H9 (cell line): ENCODE results near the gene OLFM1. TPM values are rescaled to one million over a fixed set of nuclear protein-coding genes. Genes with fewer than 3 reads are reported as not detected.
"Not testable (repeated sequence)": the region's sequence is repeated elsewhere in the genome, so short reads cannot be mapped to it uniquely, and the experiment has no call there.

Source experiments
- DNase-seq: peaks from one replicate; pipeline ENCODE4 v3.0.0-alpha.2; 2017
- H2AFZ ChIP-seq: one replicate; pipeline ENCODE4 v1.6.1; 2013; ENCODE audit warnings: mild to moderate bottlenecking, low read length, control low read depth, moderate library complexity
- H2AK5ac ChIP-seq: 2 replicates; pipeline ENCODE4 v1.6.1; 2013; ENCODE audit warnings: low read length, control low read depth, mixed read lengths; ENCODE audit not compliant: insufficient read length
- H2BK120ac ChIP-seq: one replicate; pipeline ENCODE4 v1.6.1; 2013; ENCODE audit warnings: low read depth, mild to moderate bottlenecking, low read length, control low read depth, inconsistent platforms; ENCODE audit not compliant: poor library complexity, severe bottlenecking
- H2BK12ac ChIP-seq: 2 replicates; pipeline ENCODE4 v1.6.1; 2013; ENCODE audit warnings: low read length, control low read depth, mixed read lengths, low read depth; ENCODE audit not compliant: insufficient read length
- H2BK15ac ChIP-seq: 2 replicates; pipeline ENCODE4 v1.6.1; 2013; ENCODE audit warnings: low read depth, low read length, control low read depth
- H2BK20ac ChIP-seq: one replicate; pipeline ENCODE4 v1.6.1; 2013; ENCODE audit warnings: low read depth, mild to moderate bottlenecking, low read length, control low read depth, inconsistent platforms; ENCODE audit not compliant: poor library complexity, severe bottlenecking
- H2BK5ac ChIP-seq: 2 replicates; pipeline ENCODE4 v1.6.1; 2013; ENCODE audit warnings: low read length, control low read depth, mixed read lengths; ENCODE audit not compliant: insufficient read length
- H3K14ac ChIP-seq: 2 replicates; pipeline ENCODE4 v1.6.1; 2013; ENCODE audit warnings: low read length, control low read depth; ENCODE audit not compliant: insufficient read depth
- H3K18ac ChIP-seq: 2 replicates; pipeline ENCODE4 v1.6.1; 2013; ENCODE audit warnings: low read depth, mild to moderate bottlenecking, mixed read lengths, low read length, control low read depth; ENCODE audit not compliant: insufficient read length
- H3K23ac ChIP-seq: 2 replicates; pipeline ENCODE4 v1.6.1; 2013; ENCODE audit warnings: low read length, control low read depth, mixed read lengths, low read depth; ENCODE audit not compliant: insufficient read length
- H3K23me2 ChIP-seq: 2 replicates; pipeline ENCODE4 v1.6.1; 2013; ENCODE audit warnings: low read depth, mild to moderate bottlenecking, mixed read lengths, low read length, control low read depth; ENCODE audit not compliant: insufficient read length, poor library complexity, severe bottlenecking
- H3K27ac ChIP-seq: 2 replicates; pipeline ENCODE4 v1.5.1; 2013; ENCODE audit warnings: low read length, control low read depth, mixed read lengths, low read depth; ENCODE audit not compliant: insufficient read length
- H3K27me3 ChIP-seq: 2 replicates; pipeline ENCODE4 v1.6.1; 2013; ENCODE audit warnings: low read length, control low read depth, inconsistent platforms; ENCODE audit not compliant: insufficient read depth
- H3K4ac ChIP-seq: 2 replicates; pipeline ENCODE4 v1.6.1; 2013; ENCODE audit warnings: low read depth, mild to moderate bottlenecking, control low read depth, inconsistent platforms, low read length, moderate library complexity
- H3K4me1 ChIP-seq: 2 replicates; pipeline ENCODE4 v1.6.1; 2013; ENCODE audit warnings: low read length, control low read depth, inconsistent platforms; ENCODE audit not compliant: insufficient read depth
- H3K4me2 ChIP-seq: 2 replicates; pipeline ENCODE4 v1.6.1; 2013; ENCODE audit warnings: low read length, control low read depth, mixed read lengths; ENCODE audit not compliant: insufficient read length, insufficient read depth
- H3K56ac ChIP-seq: 2 replicates; pipeline ENCODE4 v1.6.1; 2013; ENCODE audit warnings: low read depth, mild to moderate bottlenecking, mixed read lengths, low read length, control low read depth; ENCODE audit not compliant: insufficient read length
- H3K79me1 ChIP-seq: 2 replicates; pipeline ENCODE4 v1.6.1; 2013; ENCODE audit warnings: low read depth, mild to moderate bottlenecking, moderate library complexity, low read length, control low read depth, inconsistent platforms; ENCODE audit not compliant: insufficient read depth, poor library complexity, severe bottlenecking
- H3K79me2 ChIP-seq: 2 replicates; pipeline ENCODE4 v1.6.1; 2013; ENCODE audit warnings: low read length, control low read depth, inconsistent platforms; ENCODE audit not compliant: insufficient read depth
- H3K9ac ChIP-seq: 2 replicates; pipeline ENCODE4 v1.6.1; 2013; ENCODE audit warnings: low read length, control low read depth, mixed read lengths; ENCODE audit not compliant: insufficient read length; ENCODE audit errors: extremely low read depth
- H3K9me3 ChIP-seq: one replicate; pipeline ENCODE4 v1.6.1; 2013; ENCODE audit warnings: low read depth, low read length, inconsistent platforms; ENCODE audit not compliant: control insufficient read depth
- H3T11ph ChIP-seq: one replicate; pipeline ENCODE4 v1.6.1; 2013; ENCODE audit warnings: mild to moderate bottlenecking, low read length, control low read depth, inconsistent platforms
- H4K20me1 ChIP-seq: one replicate; pipeline ENCODE4 v1.6.1; 2013; ENCODE audit not compliant: control insufficient read depth, insufficient read length, insufficient read depth
- H4K5ac ChIP-seq: 2 replicates; pipeline ENCODE4 v1.6.1; 2013; ENCODE audit warnings: low read depth, mild to moderate bottlenecking, mixed read lengths, low read length, control low read depth; ENCODE audit not compliant: insufficient read length
- H4K8ac ChIP-seq: replicated peaks from 2 replicates; pipeline ENCODE4 v1.6.1; 2013; ENCODE audit warnings: low read length, control low read depth, mixed read lengths, low read depth; ENCODE audit not compliant: insufficient read length
- H4K91ac ChIP-seq: 2 replicates; pipeline ENCODE4 v1.6.1; 2013; ENCODE audit warnings: low read depth, mild to moderate bottlenecking, moderate library complexity, mixed read lengths, low read length, control low read depth; ENCODE audit not compliant: insufficient read length
- H3K27ac Mint-ChIP-seq, 3 experiments: 2 replicates in 2 of 3; 3 replicates in 1 of 3; pipeline ENCODE4 v1.8.0; 2020 to 2021; ENCODE audit warnings: mixed read lengths in 3 of 3, mild to moderate bottlenecking in 1 of 3, moderate library complexity in 1 of 3
- H3K27me3 Mint-ChIP-seq: 2 replicates; pipeline ENCODE4 v1.8.0; 2021; ENCODE audit warnings: low read depth, mild to moderate bottlenecking, moderate library complexity, mixed read lengths
- H3K36me3 Mint-ChIP-seq, 3 experiments: 2 replicates in 2 of 3; 3 replicates in 1 of 3; pipeline ENCODE4 v1.8.0; 2020 to 2021; ENCODE audit warnings: low read depth in 3 of 3, mixed read lengths in 3 of 3; ENCODE audit not compliant: insufficient read depth in 1 of 3
- H3K4me1 Mint-ChIP-seq, 2 experiments: 2 replicates each; pipeline ENCODE4 v1.8.0; 2020; ENCODE audit warnings: mixed read lengths in 2 of 2
- H3K4me3 Mint-ChIP-seq, 2 experiments: 2 replicates in 1 of 2; 3 replicates in 1 of 2; pipeline ENCODE4 v1.8.0; 2020 to 2021; ENCODE audit warnings: mild to moderate bottlenecking in 2 of 2, mixed read lengths in 2 of 2, moderate library complexity in 1 of 2
- H3K9me3 Mint-ChIP-seq, 2 experiments: 2 replicates in 1 of 2; 3 replicates in 1 of 2; pipeline ENCODE4 v1.8.0; 2020; ENCODE audit warnings: mild to moderate bottlenecking in 2 of 2, mixed read lengths in 2 of 2, moderate library complexity in 1 of 2
- CTCF ChIP-seq: fragments of 200-600 bp; sonication (generic); conservative IDR thresholded peaks from 3 replicates; pipeline ENCODE4 v1.8.0; 2021; ENCODE audit warnings: antibody characterized with exemption, mild to moderate bottlenecking
- WGBS: extraction: QIAGEN DNeasy Blood & Tissue Kit; methylation state at CpG from one replicate; pipeline ENCODE4 v1.1.7; 2013; ENCODE audit warnings: missing lambda C conversion rate, low lambda C conversion rate, mixed read lengths; ENCODE audit not compliant: insufficient read length; ENCODE audit errors: extremely low coverage; 5-methylcytosine and 5-hydroxymethylcytosine counted together
- total RNA-seq: library from RNA; stranded (reverse); gene quantifications from 2 replicates; pipeline ENCODE4 v1.2.1, GENCODE V29; 2021

OLFM1 gene
- total RNA-seq, 1 experiment from 2014 or later: 34.1 TPM

- no peak overlapping the region for H3K27ac ChIP-seq
Observed at GRCh38 chr9:135160862-135161261, 73.4 kb downstream of the OLFM1 start.

GRCh38 chr9:135162599-135162998, 75.1 kb downstream of the OLFM1 start:
- WGBS: no CpG with 5 or more reads among the region's 15 CpGs
- H3K27ac Mint-ChIP-seq: not testable (repeated sequence)

More at GRCh38 chr9:135160862-135161261, 73.4 kb downstream of the OLFM1 start:
- H3K14ac ChIP-seq: no peak overlapping the region
- H3K18ac ChIP-seq: no peak overlapping the region
- no peak overlapping the region for H3K27ac Mint-ChIP-seq
- no peak for DNase-seq
- H4K8ac ChIP-seq: no peak overlapping the region
- H4K20me1 ChIP-seq: no peaks in the 10 kb centered on the region
- no peaks in the 10 kb centered on the region for H3K9me3 Mint-ChIP-seq
- H3K4me3 Mint-ChIP-seq: no peak overlapping the region
- no peak overlapping the region for H3K4me2 ChIP-seq
- no peak overlapping the region for H2BK15ac ChIP-seq
- no peak overlapping the region for H3K56ac ChIP-seq
- H2BK5ac ChIP-seq: no peak overlapping the region
- no peaks in the 10 kb centered on the region for H3K9me3 ChIP-seq
- no peak for TF ChIP-seq CTCF
- no CpG with 5 or more reads among the region's 7 CpGs for WGBS
- peaks cover 64% of the 10 kb centered on the region for H3K27me3 Mint-ChIP-seq
- H3K79me2 ChIP-seq: no peaks in the 10 kb centered on the region
- no peaks in the 10 kb centered on the region for H3K27me3 ChIP-seq
- H3K23ac ChIP-seq: no peak overlapping the region
- no peak overlapping the region for H2BK120ac ChIP-seq
- H3K4me1 ChIP-seq: no peaks in the 10 kb centered on the region
- H3K79me1 ChIP-seq: no peaks in the 10 kb centered on the region
- H2AFZ ChIP-seq: no peak overlapping the region
- H3T11ph ChIP-seq: no peak overlapping the region
- no peak overlapping the region for H2BK20ac ChIP-seq
- no peak overlapping the region for H2BK12ac ChIP-seq
- H3K4me1 Mint-ChIP-seq: peaks cover 18 to 21% of the 10 kb centered on the region in 2 experiments
- H4K5ac ChIP-seq: no peak overlapping the region
- H4K91ac ChIP-seq: no peak overlapping the region
- H3K4ac ChIP-seq: no peak overlapping the region
- no peak overlapping the region for H2AK5ac ChIP-seq
- H3K36me3 Mint-ChIP-seq: no peaks in the 10 kb centered on the region
- H3K23me2 ChIP-seq: no peaks in the 10 kb centered on the region
- no peak overlapping the region for H3K9ac ChIP-seq

More at GRCh38 chr9:135162599-135162998, 75.1 kb downstream of the OLFM1 start:
- H3K4ac ChIP-seq, H4K91ac ChIP-seq, H4K8ac ChIP-seq, H3K4me3 Mint-ChIP-seq, H2BK15ac ChIP-seq, H3K79me2 ChIP-seq, H2AFZ ChIP-seq, H3K56ac ChIP-seq, H3K23ac ChIP-seq, H3K27ac ChIP-seq, H2BK20ac ChIP-seq, DNase-seq, H3K18ac ChIP-seq, H2BK120ac ChIP-seq, H3K27me3 ChIP-seq, H3K79me1 ChIP-seq, H3K9me3 Mint-ChIP-seq, H2AK5ac ChIP-seq, H4K20me1 ChIP-seq, H3K4me1 ChIP-seq, H4K5ac ChIP-seq, H3K9me3 ChIP-seq, H3K14ac ChIP-seq, H2BK5ac ChIP-seq, H3K23me2 ChIP-seq, H3K36me3 Mint-ChIP-seq, H3T11ph ChIP-seq, H3K9ac ChIP-seq, H3K4me2 ChIP-seq, H2BK12ac ChIP-seq: not testable (repeated sequence)
- Mint-ChIP-seq H3K27me3 (peaks cover 63% of the 10 kb centered on the region), H3K4me1 (peaks cover 19 to 23% of the 10 kb centered on the region in 2 experiments)
